ENCODE data around the gene ZGPAT.

DNA sequence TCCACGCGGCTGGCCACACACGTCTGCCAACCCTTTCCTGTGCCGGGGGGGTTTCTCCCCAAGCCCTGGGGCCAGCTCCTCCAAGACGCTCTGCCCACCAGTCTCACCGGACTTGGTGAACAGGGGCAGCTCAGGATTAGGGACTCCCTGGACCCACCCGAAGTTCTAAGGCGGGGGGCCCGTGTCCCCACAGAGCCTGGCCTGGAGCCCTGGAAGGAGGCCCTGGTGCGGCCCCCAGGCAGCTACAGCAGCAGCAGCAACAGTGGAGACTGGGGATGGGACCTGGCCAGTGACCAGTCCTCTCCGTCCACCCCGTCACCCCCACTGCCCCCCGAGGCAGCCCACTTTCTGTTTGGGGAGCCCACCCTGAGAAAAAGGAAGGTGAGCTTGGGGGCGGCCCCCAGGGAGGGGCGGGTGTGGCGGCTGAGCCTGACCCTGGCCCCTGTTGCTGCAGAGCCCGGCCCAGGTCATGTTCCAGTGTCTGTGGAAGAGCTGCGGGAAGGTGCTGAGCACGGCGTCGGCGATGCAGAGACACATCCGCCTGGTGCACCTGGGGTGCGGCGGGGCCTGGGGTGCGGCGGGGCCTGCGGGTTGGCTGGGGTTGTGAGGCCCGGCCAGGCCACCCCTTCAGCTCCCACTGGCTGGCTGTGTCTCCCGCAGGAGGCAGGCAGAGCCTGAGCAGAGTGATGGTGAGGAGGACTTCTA, 34.0 kb downstream of the ZGPAT start:
- TF ChIP-seq, protein P1, sequence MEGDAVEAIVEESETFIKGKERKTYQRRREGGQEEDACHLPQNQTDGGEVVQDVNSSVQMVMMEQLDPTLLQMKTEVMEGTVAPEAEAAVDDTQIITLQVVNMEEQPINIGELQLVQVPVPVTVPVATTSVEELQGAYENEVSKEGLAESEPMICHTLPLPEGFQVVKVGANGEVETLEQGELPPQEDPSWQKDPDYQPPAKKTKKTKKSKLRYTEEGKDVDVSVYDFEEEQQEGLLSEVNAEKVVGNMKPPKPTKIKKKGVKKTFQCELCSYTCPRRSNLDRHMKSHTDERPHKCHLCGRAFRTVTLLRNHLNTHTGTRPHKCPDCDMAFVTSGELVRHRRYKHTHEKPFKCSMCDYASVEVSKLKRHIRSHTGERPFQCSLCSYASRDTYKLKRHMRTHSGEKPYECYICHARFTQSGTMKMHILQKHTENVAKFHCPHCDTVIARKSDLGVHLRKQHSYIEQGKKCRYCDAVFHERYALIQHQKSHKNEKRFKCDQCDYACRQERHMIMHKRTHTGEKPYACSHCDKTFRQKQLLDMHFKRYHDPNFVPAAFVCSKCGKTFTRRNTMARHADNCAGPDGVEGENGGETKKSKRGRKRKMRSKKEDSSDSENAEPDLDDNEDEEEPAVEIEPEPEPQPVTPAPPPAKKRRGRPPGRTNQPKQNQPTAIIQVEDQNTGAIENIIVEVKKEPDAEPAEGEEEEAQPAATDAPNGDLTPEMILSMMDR (IDR thresholded peaks at IDR 0.05), result no peak
- no peak for TF ChIP-seq POLR2AphosphoS5 (IDR thresholded peaks at IDR 0.05)
